HG03025 (cell line): ENCODE data around the gene ANKRD65.
"Not testable (repeated sequence)": the region's sequence is repeated elsewhere in the genome, so short reads cannot be mapped to it uniquely, and the experiment has no call there.

Source experiments
- ATAC-seq: cut with Tn5 transposase; IDR thresholded peaks from one replicate; pipeline ENCODE4 v1.9.1; 2021; ENCODE audit warnings: mild to moderate bottlenecking, moderate library complexity; ENCODE audit not compliant: unreplicated experiment, low FRiP score

ANKRD65 gene

GRCh38 chr1:1373815-1374588 is 47.1 kb downstream of the ANKRD65 start:
- no peak for ATAC-seq

- no peak for ATAC-seq
Measured at GRCh38 chr1:1373051-1373814, 47.8 kb downstream of the ANKRD65 start.

GRCh38 chr1:1371746-1372711 is 49.0 kb downstream of the ANKRD65 start:
- no peak for ATAC-seq

GRCh38 chr1:1371364-1371745 is 49.7 kb downstream of the ANKRD65 start:
- no peak for ATAC-seq

GRCh38 chr1:1370771-1371300 is 50.2 kb downstream of the ANKRD65 start:
- no peak for ATAC-seq

GRCh38 chr1:1370094-1370493 is 51.0 kb downstream of the ANKRD65 start:
- ATAC-seq, result not testable (repeated sequence)
